ENCODE data around the gene PRDM9. TPM values are rescaled to one million over a fixed set of nuclear protein-coding genes. Genes with fewer than 3 reads are reported as not detected.
"Not testable (repeated sequence)": the region's sequence is repeated elsewhere in the genome, so short reads cannot be mapped to it uniquely, and the experiment has no call there.

The PRDM9 gene
- total and polyA plus RNA-seq, 2 experiments from 2014 or later, result not detected

DNA sequence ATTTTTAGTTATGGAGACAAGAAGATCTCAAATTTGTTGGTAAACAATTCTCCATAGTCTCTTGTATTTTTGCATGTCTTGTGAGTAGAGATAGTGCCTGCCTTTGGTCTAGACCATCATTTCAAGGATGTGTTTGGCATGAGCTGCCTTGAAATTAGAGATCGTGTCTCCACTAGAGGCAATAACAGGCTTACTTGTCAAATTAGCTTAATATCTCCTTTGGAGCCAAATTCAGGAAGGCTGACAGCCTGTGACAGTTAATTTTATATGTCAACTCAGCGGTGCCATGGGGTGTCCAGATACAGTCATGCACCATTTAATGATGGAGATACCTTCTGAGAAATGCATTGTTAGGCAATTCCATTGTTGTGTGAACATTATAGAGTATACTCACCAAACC is 24.8 kb upstream of the PRDM9 start:
- H3K4me3 ChIP-seq, result no peak overlapping the region
- TF ChIP-seq EZH2phosphoT487 (IDR thresholded peaks at IDR 0.05; ENCODE audit: insufficient read depth, low read depth) (no peak), EZH2 (IDR thresholded peaks at IDR 0.05; ENCODE audit: insufficient read depth, poor library complexity, severe bottlenecking) (no peak)
- H2AFZ ChIP-seq, result no peak overlapping the region
- H3K4me2 ChIP-seq (ENCODE audit: unreplicated experiment), result no peak overlapping the region
- H3F3A ChIP-seq (ENCODE audit: insufficient read depth), result no peaks in the 10 kb centered on the region
- DNase-seq, result no peak
- 15 to 16% methylated on average over 2 of the region's 2 CpGs for WGBS, 2 experiments (ENCODE audit: low coverage in 1 of 2, low lambda C conversion rate in 2 of 2, missing lambda C conversion rate in 2 of 2)
- no peaks in the 10 kb centered on the region for H3K79me2 ChIP-seq (ENCODE audit: insufficient read depth)
- H3K27me3 ChIP-seq (replicated peaks; ENCODE audit: insufficient read depth), result no peaks in the 10 kb centered on the region
- H3K9ac ChIP-seq, result no peak overlapping the region
- in situ Hi-C loops (cut with MboI), result no loop called here
- 0 out of 2 replicates have a peak, but pooled peaks cover 2% of the 10 kb centered on the region for H3K9me2 ChIP-seq (ENCODE audit: insufficient read depth)
- H3K4me1 ChIP-seq (ENCODE audit: insufficient read depth), result no peaks in the 10 kb centered on the region
- no peaks in the 10 kb centered on the region for H4K20me1 ChIP-seq (ENCODE audit: insufficient read depth)
- no peaks in the 10 kb centered on the region for H3K36me3 ChIP-seq (ENCODE audit: low read depth)
- H3K9me3 ChIP-seq (ENCODE audit: low read depth), result no peaks in the 10 kb centered on the region
- H3K27ac ChIP-seq, result no peak overlapping the region

DNA sequence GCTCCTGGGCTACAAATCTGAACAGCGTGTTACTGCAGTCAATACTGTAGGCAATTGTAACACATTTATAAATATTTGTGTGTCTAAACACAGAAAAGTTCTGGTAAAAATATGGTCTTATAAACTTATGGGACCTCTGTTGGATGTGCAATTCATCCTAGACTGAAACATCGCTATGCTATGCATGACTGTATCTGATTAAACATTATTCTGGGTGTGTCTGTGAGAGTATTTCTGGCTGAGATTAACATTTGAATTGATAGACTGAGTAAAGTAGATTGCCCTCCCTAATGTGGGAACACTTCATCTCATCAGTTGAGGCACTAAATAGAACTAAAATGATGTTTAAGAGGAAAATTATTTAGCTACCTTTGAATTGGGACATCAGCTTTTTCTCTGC is 24.3 kb upstream of the PRDM9 start:
- no peak for TF ChIP-seq EZH2 (IDR thresholded peaks at IDR 0.05; ENCODE audit: insufficient read depth, poor library complexity, severe bottlenecking)
- TF ChIP-seq EZH2phosphoT487 (IDR thresholded peaks at IDR 0.05; ENCODE audit: insufficient read depth, low read depth), result no peak
- Histone ChIP-seq H3K9me2 (ENCODE audit: insufficient read depth) (0 out of 2 replicates have a peak, but pooled peaks cover 2% of the 10 kb centered on the region), H3K4me3 (no peak overlapping the region), H3K9me3 (ENCODE audit: low read depth) (no peaks in the 10 kb centered on the region), H3K4me1 (ENCODE audit: insufficient read depth) (no peaks in the 10 kb centered on the region), H3K79me2 (ENCODE audit: insufficient read depth) (no peaks in the 10 kb centered on the region), H3K36me3 (ENCODE audit: low read depth) (no peaks in the 10 kb centered on the region), H3K4me2 (ENCODE audit: unreplicated experiment) (no peak overlapping the region), H2AFZ (no peak overlapping the region), H4K20me1 (ENCODE audit: insufficient read depth) (no peaks in the 10 kb centered on the region), H3K27ac (no peak overlapping the region), H3K27me3 (replicated peaks; ENCODE audit: insufficient read depth) (no peaks in the 10 kb centered on the region), H3K9ac (no peak overlapping the region), H3F3A (ENCODE audit: insufficient read depth) (no peaks in the 10 kb centered on the region)
- in situ Hi-C loops (cut with MboI), result no loop called here
- 19 to 34% methylated on average over 2 of the region's 2 CpGs for WGBS, 2 experiments (ENCODE audit: low coverage in 1 of 2, low lambda C conversion rate in 2 of 2, missing lambda C conversion rate in 2 of 2)
- no peak for DNase-seq

DNA sequence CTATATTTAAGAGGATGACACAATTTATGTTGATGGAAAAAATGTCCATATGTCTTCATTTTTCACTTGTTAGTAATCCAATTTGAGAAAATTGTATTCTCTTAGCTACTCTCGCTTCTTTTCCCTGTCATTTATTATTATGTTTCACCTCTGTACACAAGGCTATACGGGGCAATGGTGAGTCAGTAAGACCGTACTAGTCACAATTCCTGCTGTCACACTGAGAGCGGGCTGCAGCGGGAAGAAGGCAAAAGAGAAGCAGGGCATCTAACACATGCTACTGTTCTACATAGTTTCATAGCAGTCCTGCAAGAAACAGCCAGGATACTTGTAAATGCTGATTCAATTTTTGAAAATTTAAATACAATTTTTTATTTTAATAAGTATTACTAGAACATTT is 23.3 kb upstream of the PRDM9 start:
- 26 to 37% methylated on average over 5 of the region's 5 CpGs for WGBS, 2 experiments (ENCODE audit: low coverage in 1 of 2, low lambda C conversion rate in 2 of 2, missing lambda C conversion rate in 2 of 2)
- H4K20me1 ChIP-seq (ENCODE audit: insufficient read depth), result no peaks in the 10 kb centered on the region
- TF ChIP-seq EZH2phosphoT487 (IDR thresholded peaks at IDR 0.05; ENCODE audit: insufficient read depth, low read depth) (no peak), EZH2 (IDR thresholded peaks at IDR 0.05; ENCODE audit: insufficient read depth, poor library complexity, severe bottlenecking) (no peak)
- no peaks in the 10 kb centered on the region for H3K9me3 ChIP-seq (ENCODE audit: low read depth)
- no peaks in the 10 kb centered on the region for H3K79me2 ChIP-seq (ENCODE audit: insufficient read depth)
- H3F3A ChIP-seq (ENCODE audit: insufficient read depth), result no peaks in the 10 kb centered on the region
- no peaks in the 10 kb centered on the region for H3K36me3 ChIP-seq (ENCODE audit: low read depth)
- H3K4me2 ChIP-seq (ENCODE audit: unreplicated experiment), result no peak overlapping the region
- H3K4me1 ChIP-seq (ENCODE audit: insufficient read depth), result no peaks in the 10 kb centered on the region
- DNase-seq, result no peak
- no peak overlapping the region for H3K9ac ChIP-seq
- no peak overlapping the region for H2AFZ ChIP-seq
- 0 out of 2 replicates have a peak, but pooled peaks cover 2% of the 10 kb centered on the region for H3K9me2 ChIP-seq (ENCODE audit: insufficient read depth)
- in situ Hi-C loops (cut with MboI), result no loop called here
- H3K27me3 ChIP-seq (replicated peaks; ENCODE audit: insufficient read depth), result no peaks in the 10 kb centered on the region
- H3K27ac ChIP-seq, result no peak overlapping the region
- H3K4me3 ChIP-seq, result no peak overlapping the region

DNA sequence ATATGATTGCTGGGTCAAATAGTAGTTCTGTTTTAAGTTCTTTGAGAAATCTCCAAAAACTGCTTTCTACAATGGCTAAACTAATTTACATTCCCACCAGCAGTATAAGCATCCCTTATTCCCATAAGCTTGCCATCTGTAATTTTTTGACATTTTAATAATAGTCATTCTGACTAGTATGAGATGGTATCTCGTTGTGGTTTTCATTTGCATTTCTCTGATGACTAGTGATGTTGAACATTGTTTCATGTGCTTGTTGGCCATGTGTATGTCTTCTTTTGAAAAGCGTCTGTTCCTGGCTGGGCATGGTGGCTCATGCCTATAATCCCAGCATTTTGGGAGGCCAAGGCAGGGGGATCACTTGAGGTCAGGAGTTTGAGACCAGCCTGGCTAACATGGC is 21.2 kb upstream of the PRDM9 start:
- H3K4me2 ChIP-seq (ENCODE audit: unreplicated experiment); H2AFZ ChIP-seq; H3K79me2 ChIP-seq (ENCODE audit: insufficient read depth); H3K4me1 ChIP-seq (ENCODE audit: insufficient read depth); H3K36me3 ChIP-seq (ENCODE audit: low read depth); in situ Hi-C loops (cut with MboI); H3K9me2 ChIP-seq (ENCODE audit: insufficient read depth); H3K27me3 ChIP-seq (replicated peaks; ENCODE audit: insufficient read depth); H3F3A ChIP-seq (ENCODE audit: insufficient read depth); H3K27ac ChIP-seq; H4K20me1 ChIP-seq (ENCODE audit: insufficient read depth); H3K9me3 ChIP-seq (ENCODE audit: low read depth); DNase-seq; H3K4me3 ChIP-seq; H3K9ac ChIP-seq: not testable (repeated sequence)
- 4 to 10% methylated on average over 2 of the region's 2 CpGs for WGBS, 2 experiments (ENCODE audit: low coverage in 1 of 2, low lambda C conversion rate in 2 of 2, missing lambda C conversion rate in 2 of 2)

DNA sequence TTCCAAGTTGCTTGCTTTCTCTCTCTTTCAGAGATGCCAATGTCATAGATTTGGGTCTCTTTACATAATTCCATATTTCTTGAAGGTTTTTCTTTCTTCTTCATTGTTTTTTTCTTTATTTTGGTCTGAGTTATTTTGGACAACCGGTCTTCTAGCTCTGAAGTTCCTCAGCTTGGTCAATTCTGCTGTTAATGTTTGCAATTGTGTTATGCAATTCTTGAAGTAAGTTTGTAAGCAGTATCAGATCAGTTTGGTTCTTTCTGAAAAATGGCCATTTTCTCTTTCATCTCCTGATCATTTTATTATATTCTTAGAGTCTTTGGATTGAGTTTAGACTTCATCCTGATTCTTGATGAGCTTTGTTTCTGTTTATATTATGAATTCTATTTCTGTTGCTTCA is 16.4 kb upstream of the PRDM9 start:
- H3K4me2 ChIP-seq (ENCODE audit: unreplicated experiment), result no peak overlapping the region
- DNase-seq, result no peak
- in situ Hi-C loops (cut with MboI), result no loop called here
- H3K27ac ChIP-seq, result no peak overlapping the region
- H3K9ac ChIP-seq, result no peak overlapping the region
- 15 to 30% methylated on average over 1 of the region's 1 CpG for WGBS, 2 experiments (ENCODE audit: low coverage in 1 of 2, low lambda C conversion rate in 2 of 2, missing lambda C conversion rate in 2 of 2)
- no peak overlapping the region for H2AFZ ChIP-seq
- no peaks in the 10 kb centered on the region for H3K4me1 ChIP-seq (ENCODE audit: insufficient read depth)
- TF ChIP-seq EZH2phosphoT487 (IDR thresholded peaks at IDR 0.05; ENCODE audit: insufficient read depth, low read depth) (no peak), EZH2 (IDR thresholded peaks at IDR 0.05; ENCODE audit: insufficient read depth, poor library complexity, severe bottlenecking) (no peak)
- no peaks in the 10 kb centered on the region for H3F3A ChIP-seq (ENCODE audit: insufficient read depth)
- H3K9me3 ChIP-seq (ENCODE audit: low read depth), result no peaks in the 10 kb centered on the region
- no peaks in the 10 kb centered on the region for H3K79me2 ChIP-seq (ENCODE audit: insufficient read depth)
- no peaks in the 10 kb centered on the region for H3K36me3 ChIP-seq (ENCODE audit: low read depth)
- H3K9me2 ChIP-seq (ENCODE audit: insufficient read depth), result no peaks in the 10 kb centered on the region
- no peaks in the 10 kb centered on the region for H3K27me3 ChIP-seq (replicated peaks; ENCODE audit: insufficient read depth)
- no peak overlapping the region for H3K4me3 ChIP-seq
- H4K20me1 ChIP-seq (ENCODE audit: insufficient read depth), result no peaks in the 10 kb centered on the region
